GM19397 (cell line): ENCODE results near the gene TPO.
A peak's percentile ranks its signal among the peaks of the same experiment; 100 is the strongest.
"Not testable (repeated sequence)": the region's sequence is repeated elsewhere in the genome, so short reads cannot be mapped to it uniquely, and the experiment has no call there.

Source experiments
- ATAC-seq: cut with Tn5 transposase; IDR thresholded peaks from one replicate; pipeline ENCODE4 v1.9.1; 2021; ENCODE audit warnings: mild to moderate bottlenecking, moderate library complexity; ENCODE audit not compliant: unreplicated experiment

The TPO gene

GRCh38 chr2:1550076-1550475, 136.8 kb downstream of the TPO start:
- no peak for ATAC-seq

GRCh38 chr2:1550658-1551316, 137.5 kb downstream of the TPO start:
- peak; percentile 74 for ATAC-seq

- ATAC-seq = no peak
Observed at GRCh38 chr2:1551905-1552304, 138.6 kb downstream of the TPO start.

- ATAC-seq = no peak
Observed at GRCh38 chr2:1552611-1553010, 139.3 kb downstream of the TPO start.

- ATAC-seq = no peak
Observed at GRCh38 chr2:1553671-1554295, 140.5 kb downstream of the TPO start.

GRCh38 chr2:1556286-1556685, 143.0 kb downstream of the TPO start:
- ATAC-seq = no peak

- ATAC-seq = no peak
Observed at GRCh38 chr2:1556776-1557466, 143.7 kb downstream of the TPO start.

GRCh38 chr2:1557467-1557820, 144.2 kb downstream of the TPO start:
- no peak for ATAC-seq

- ATAC-seq = no peak
Observed at GRCh38 chr2:1559589-1560175, 146.4 kb downstream of the TPO start.

- no peak for ATAC-seq
Observed at GRCh38 chr2:1561259-1561658, 148.0 kb downstream of the TPO start.

GRCh38 chr2:1561811-1562421, 148.7 kb downstream of the TPO start:
- no peak for ATAC-seq

GRCh38 chr2:1563084-1563857, 150.0 kb downstream of the TPO start:
- ATAC-seq = no peak

- ATAC-seq = no peak
Observed at GRCh38 chr2:1563943-1564891, 151.0 kb downstream of the TPO start.

- ATAC-seq = no peak
Observed at GRCh38 chr2:1567556-1568344, 154.5 kb downstream of the TPO start.

- not testable (repeated sequence) for ATAC-seq
Observed at GRCh38 chr2:1568345-1568668, 155.0 kb downstream of the TPO start.

- ATAC-seq = no peak
Observed at GRCh38 chr2:1569879-1570450, 156.7 kb downstream of the TPO start.

GRCh38 chr2:1571477-1572417, 158.5 kb downstream of the TPO start:
- ATAC-seq = no peak

- no peak for ATAC-seq
Observed at GRCh38 chr2:1572638-1573037, 159.4 kb downstream of the TPO start.
